Esophagus squamous epithelium (tissue), 5 donors: ENCODE data around the gene FAM83D. TPM values are rescaled to one million over a fixed set of nuclear protein-coding genes. Genes with fewer than 3 reads are reported as not detected.

ENCODE experiments used
- DNase-seq: peaks from one replicate; lab custom pipeline; 2025; lab: John Stamatoyannopoulos, UW
- H3K27ac ChIP-seq, 4 donors: fragments of 200-600 bp; sonication (generic); one replicate each; pipeline ENCODE4 v1.5.1; 2016 to 2019; ENCODE audit warnings: mild to moderate bottlenecking in 1 of 4
- H3K27me3 ChIP-seq, 4 donors: fragments of 200-600 bp; sonication (generic); 1 replicate in 3 of 4; 2 replicates in 1 of 4; pipeline versions ENCODE4 v1.5.1 to v1.6.0; 2017 to 2021; ENCODE audit warnings: antibody characterized with exemption in 1 of 4
- H3K36me3 ChIP-seq, 3 donors: fragments of 200-600 bp; sonication (generic); one replicate each; pipeline ENCODE4 v1.5.1; 2016 to 2019
- H3K4me1 ChIP-seq, 3 donors: fragments of 200-600 bp; sonication (generic); one replicate each; pipeline ENCODE4 v1.5.1; 2017 to 2019
- H3K4me3 ChIP-seq, 4 donors: fragments of 200-600 bp; sonication (generic); 1 replicate in 3 of 4; 2 replicates in 1 of 4; pipeline ENCODE4 v1.5.1; 2016 to 2019; ENCODE audit warnings: mild to moderate bottlenecking in 2 of 4, moderate library complexity in 1 of 4
- H3K9me3 ChIP-seq, 3 donors: fragments of 200-600 bp; sonication (generic); one replicate each; pipeline ENCODE4 v1.5.1; 2016 to 2019
- CTCF ChIP-seq, 6 experiments: fragments of 450-650 bp in 4 of 6; fragments of 200-600 bp in 2 of 6; sonication (generic) in 2 of 6; IDR thresholded peaks; one replicate each; pipeline ENCODE4 v1.5.1; 2016 to 2019; ENCODE audit warnings: antibody characterized with exemption in 6 of 6, mild to moderate bottlenecking in 4 of 6, moderate library complexity in 4 of 6
- POLR2A ChIP-seq, 4 donors: fragments of 450-650 bp; IDR thresholded peaks; one replicate each; pipeline ENCODE4 v1.6.1; 2017; ENCODE audit warnings: antibody characterized with exemption in 4 of 4, mild to moderate bottlenecking in 4 of 4, moderate library complexity in 3 of 4
- WGBS, 2 donors: methylation state at CpG; one replicate each; pipeline ENCODE4 v1.1.5; 2018; 5-methylcytosine and 5-hydroxymethylcytosine counted together
- intact Hi-C: fragments of 100-400 bp; cut with DNase I; formaldehyde crosslinking; loops from one replicate; pipeline ENCODE4 v1.15.0; 2022
- total RNA-seq, 4 donors: library from RNA; depleted of rRNA; stranded (reverse); fragments of >200 nt; gene quantifications; one replicate each; pipeline ENCODE4 v1.1.0, GENCODE V29; 2016
- donor health status: DM: yes; HTN: yes; CAD: no.

FAM83D gene
- total RNA-seq, 4 donors from 2014 or later = 53.8 to 105 (median 81.9) TPM

DNA sequence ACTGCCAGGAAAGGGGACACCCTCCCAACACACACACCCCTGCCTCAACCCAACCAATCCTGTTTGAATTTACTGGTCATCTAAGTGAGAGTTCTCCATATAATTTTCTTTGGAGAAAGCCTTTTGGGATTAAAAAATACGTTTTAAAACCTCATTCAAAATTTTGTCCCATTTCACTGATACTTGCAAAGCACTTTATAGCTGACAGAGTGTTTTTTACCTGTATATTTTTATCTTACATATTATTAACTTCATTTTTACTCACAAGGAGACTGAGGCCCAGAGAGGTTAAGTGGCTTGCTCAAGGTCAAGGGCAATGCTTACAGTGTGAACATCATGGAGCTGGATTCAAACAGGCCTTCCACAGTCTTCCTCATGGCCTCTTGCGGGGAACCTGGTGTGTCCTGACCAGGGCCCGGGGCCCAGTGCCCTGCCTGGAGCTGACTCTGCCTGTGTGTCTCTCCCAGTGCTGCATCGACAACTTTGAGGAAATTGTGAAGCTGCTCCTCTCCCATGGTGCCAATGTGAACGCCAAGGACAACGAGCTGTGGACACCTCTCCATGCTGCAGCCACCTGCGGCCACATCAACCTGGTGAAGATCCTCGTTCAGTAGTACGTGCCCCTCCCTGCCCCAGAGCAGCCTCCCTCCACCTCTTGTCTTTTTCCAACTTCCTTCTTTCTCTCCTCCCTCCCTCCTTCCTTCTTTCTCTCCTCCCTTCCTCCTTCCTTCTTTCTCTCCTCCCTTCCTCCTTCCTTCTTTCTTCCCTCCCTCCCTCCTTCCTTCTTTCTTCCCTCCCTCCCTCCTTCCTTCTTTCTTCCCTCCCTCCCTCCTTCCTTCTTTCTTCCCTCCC is 30.9 kb upstream of the FAM83D start:
- WGBS, 2 donors = 62 to 66% methylated on average over 8 to 9 of the region's 9 CpGs
- H3K27me3 ChIP-seq = peaks cover 0 to 38% (median 0%) of the 10 kb centered on the region in 4 donors
- intact Hi-C loops = loop anchor here (5.0 kb wide), 1 partner anchor 248 kb away; no protein-coding TSS in a partner anchor
- DNase-seq = no peak
- TF ChIP-seq CTCF (IDR thresholded peaks at IDR 0.05) = no peak
- no peak for TF ChIP-seq POLR2A (IDR thresholded peaks at IDR 0.05)
- H3K4me3 ChIP-seq = no peak overlapping the region
- no peaks in the 10 kb centered on the region for H3K9me3 ChIP-seq
- no peak overlapping the region for H3K27ac ChIP-seq
- H3K36me3 ChIP-seq = no peaks in the 10 kb centered on the region
- H3K4me1 ChIP-seq = peaks cover 5 to 15% (median 7%) of the 10 kb centered on the region in 3 donors

DNA sequence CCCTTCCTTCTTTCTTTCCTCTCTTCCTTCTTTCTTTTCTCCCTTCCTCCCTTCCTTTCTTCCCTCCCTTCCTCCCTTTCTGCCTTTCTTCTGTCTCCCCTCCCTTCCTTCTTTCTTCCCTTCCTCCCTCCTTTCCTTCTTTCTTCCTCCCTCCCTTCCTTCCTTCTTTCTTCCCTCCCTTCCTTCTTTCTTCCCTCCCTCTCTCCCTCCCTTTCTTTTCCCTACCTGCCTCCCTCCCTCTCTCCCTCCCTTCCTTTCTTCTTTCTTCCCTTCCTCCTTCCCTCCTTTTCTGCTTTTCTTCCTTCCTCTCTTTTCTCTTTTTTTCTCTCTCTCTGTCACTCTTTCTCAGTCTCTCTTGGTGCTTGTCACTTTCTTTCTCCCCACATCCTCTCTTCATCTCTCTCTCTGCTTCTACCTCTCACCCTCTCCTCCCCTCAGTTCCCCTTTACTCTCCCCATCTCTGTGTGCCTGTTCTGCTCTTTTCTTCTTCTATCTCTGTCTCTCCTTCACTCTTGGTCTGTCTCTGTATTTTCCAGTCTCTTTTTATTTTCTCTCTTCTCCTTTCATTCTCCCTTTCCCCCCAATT is 30.1 kb upstream of the FAM83D start:
- intact Hi-C loops = loop anchor here (5.0 kb wide), 1 partner anchor 249 kb away; no protein-coding TSS in a partner anchor

GRCh38 chr20:38897267-38897666 is 28.9 kb upstream of the FAM83D start:
- Histone ChIP-seq H3K27me3 (peaks cover 0 to 34% (median 0%) of the 10 kb centered on the region in 4 donors), H3K36me3 (peaks cover 0 to under 1% (median 0%) of the 10 kb centered on the region in 3 donors), H3K4me1 (peaks cover 5 to 15% (median 7%) of the 10 kb centered on the region in 3 donors), H3K27ac (no peak overlapping the region), H3K4me3 (no peak overlapping the region), H3K9me3 (no peaks in the 10 kb centered on the region)
- intact Hi-C loops = loop anchor here (5.0 kb wide), 1 partner anchor 250 kb away; no protein-coding TSS in a partner anchor
- DNase-seq = no peak
- TF ChIP-seq POLR2A (IDR thresholded peaks at IDR 0.05) (no peak), CTCF (IDR thresholded peaks at IDR 0.05) (no peak)
- 80 to 83% methylated on average over 4 of the region's 4 CpGs for WGBS, 2 donors

More for the DNA sequence above, 30.1 kb upstream of the FAM83D start:
- H3K27me3 ChIP-seq = peaks cover 0 to 38% (median 0%) of the 10 kb centered on the region in 4 donors
- no peak overlapping the region for H3K4me3 ChIP-seq
- DNase-seq = no peak
- H3K9me3 ChIP-seq = no peaks in the 10 kb centered on the region
- H3K36me3 ChIP-seq = no peaks in the 10 kb centered on the region
- no peak overlapping the region for H3K27ac ChIP-seq
- H3K4me1 ChIP-seq = peaks cover 5 to 15% (median 7%) of the 10 kb centered on the region in 3 donors
- TF ChIP-seq POLR2A (IDR thresholded peaks at IDR 0.05) (no peak), CTCF (IDR thresholded peaks at IDR 0.05) (no peak)

GRCh38 chr20:38900606-38901005 is 25.6 kb upstream of the FAM83D start:
- no peak for DNase-seq
- H3K4me3 ChIP-seq = no peak overlapping the region

More at GRCh38 chr20:38900606-38901005, 25.6 kb upstream of the FAM83D start:
- intact Hi-C loops = no loop called here
- H3K9me3 ChIP-seq = peaks cover 0 to 10% (median 8%) of the 10 kb centered on the region in 3 donors
- H3K27me3 ChIP-seq = peaks cover 0 to 12% (median 0%) of the 10 kb centered on the region in 4 donors
- H3K27ac ChIP-seq = no peak overlapping the region
- no peaks in the 10 kb centered on the region for H3K4me1 ChIP-seq
- TF ChIP-seq POLR2A (IDR thresholded peaks at IDR 0.05) = no peak
- no peak for TF ChIP-seq CTCF (IDR thresholded peaks at IDR 0.05)
- 83 to 93% methylated on average over 10 to 12 of the region's 13 CpGs for WGBS, 2 donors
- peaks cover 0 to 22% (median 0%) of the 10 kb centered on the region in 3 donors for H3K36me3 ChIP-seq
